GM12878 (cell line): Measurements from ENCODE around the gene DUSP18. TPM values are rescaled to one million over a fixed set of nuclear protein-coding genes. Genes with fewer than 3 reads are reported as not detected.

Experiments
- ATAC-seq: fragments of 200-7000 bp; cut with Tn5 transposase; 3 replicates; pipeline ENCODE4 v1.9.1; 2020; ENCODE audit warnings: mild to moderate bottlenecking, moderate library complexity
- BruUV-seq: library from RNA; stranded (reverse); fragments of 400-500 nt; replicated peaks from 2 replicates; lab custom pipeline; 2021; lab: Mats Ljungman, UMichigan
- CTCF ChIA-PET: fragments of 300-600 bp; sonication (Branson Sonifier 250); formaldehyde crosslinking; extraction: SDS; loops from one replicate; lab custom pipeline; 2021; ENCODE audit warnings: inconsistent platforms; lab: Yijun Ruan, JAX
- POLR2A ChIA-PET: fragments of 350-600 bp; formaldehyde crosslinking; extraction: SDS; loops from one replicate; lab custom pipeline; 2021; ENCODE audit warnings: inconsistent platforms; lab: Charles Lee
- RAD21 ChIA-PET: fragments of 300-600 bp; sonication (Branson Sonifier 250); formaldehyde crosslinking; loops from one replicate; lab custom pipeline; 2023; ENCODE audit warnings: antibody characterized with exemption; ENCODE audit not compliant: unreplicated experiment; lab: Charles Lee
- SMC1A ChIA-PET: fragments of 300-600 bp; sonication (Branson Sonifier 250); formaldehyde crosslinking; loops from one replicate; lab custom pipeline; 2023; ENCODE audit not compliant: unreplicated experiment, uncharacterized antibody; lab: Charles Lee
- DNase-seq: peaks from one replicate; pipeline ENCODE4 v3.0.0-alpha.2; 2011; ENCODE audit warnings: low read depth, low spot score
- FAIRE-seq: peaks from 3 replicates; lab custom pipeline; 2011; peaks lifted over from hg19 to GRCh38; lab: Jason Lieb, UNC
- H2AFZ ChIP-seq: 2 replicates; pipeline ENCODE4 v1.6.0; 2011; ENCODE audit warnings: low read depth, low read length, control low read depth; ENCODE audit not compliant: control insufficient read depth
- H3K27ac ChIP-seq: 2 replicates; pipeline ENCODE4 v1.5.1; 2011; ENCODE audit warnings: control low read depth; ENCODE audit not compliant: control insufficient read depth, insufficient read depth
- H3K27me3 ChIP-seq, 2 experiments: replicated peaks in 1 of 2; 2 replicates each; pipeline versions ENCODE4 v1.6.0 to v1.6.1; 2011; ENCODE audit warnings: low read length in 1 of 2; ENCODE audit not compliant: control insufficient read depth in 2 of 2, insufficient read depth in 2 of 2
- H3K36me3 ChIP-seq, 2 experiments: 2 replicates each; pipeline ENCODE4 v1.5.1; 2011; ENCODE audit warnings: low read length in 1 of 2; ENCODE audit not compliant: control insufficient read depth in 2 of 2, insufficient read depth in 2 of 2
- H3K4me1 ChIP-seq: 2 replicates; pipeline ENCODE4 v1.6.1; 2011; ENCODE audit warnings: mild to moderate bottlenecking, low read length, moderate library complexity, mixed read lengths; ENCODE audit not compliant: control insufficient read depth, insufficient read depth
- H3K4me2 ChIP-seq: 2 replicates; pipeline ENCODE4 v1.6.0; 2011; ENCODE audit warnings: control low read depth; ENCODE audit not compliant: control insufficient read depth, insufficient read depth
- H3K4me3 ChIP-seq: fragments of 200-600 bp; sonication (generic); 2 replicates; pipeline ENCODE4 v1.5.1; 2016
- H3K79me2 ChIP-seq: 2 replicates; pipeline ENCODE4 v1.6.0; 2011; ENCODE audit warnings: low read length; ENCODE audit not compliant: control insufficient read depth, insufficient read depth
- H3K9ac ChIP-seq: 2 replicates; pipeline ENCODE4 v1.8.0; 2011; ENCODE audit warnings: low read length, control low read depth, mixed read lengths; ENCODE audit not compliant: control insufficient read depth, insufficient read depth
- H3K9me3 ChIP-seq: replicated peaks from 3 replicates; pipeline ENCODE4 v1.5.1; 2011; ENCODE audit warnings: mild to moderate bottlenecking, low read length; ENCODE audit not compliant: control insufficient read depth, insufficient read depth
- H4K20me1 ChIP-seq: 2 replicates; pipeline ENCODE4 v1.6.0; 2011; ENCODE audit not compliant: control insufficient read depth, insufficient read depth
- ATF3 ChIP-seq: IDR thresholded peaks from 2 replicates; pipeline ENCODE4 v1.6.1; 2011; ENCODE audit warnings: low read depth, mild to moderate bottlenecking, low read length, moderate library complexity, borderline replicate concordance; ENCODE audit errors: extremely low read depth
- CBFB ChIP-seq: IDR thresholded peaks from 2 replicates; pipeline ENCODE4 v1.6.1; 2016; ENCODE audit warnings: antibody characterized with exemption, low read depth
- CBX5 ChIP-seq: sonication (generic); IDR thresholded peaks from 2 replicates; pipeline ENCODE4 v1.6.1; 2016; ENCODE audit warnings: low read depth, moderate library complexity, mild to moderate bottlenecking, inconsistent platforms
- ESRRA ChIP-seq: IDR thresholded peaks from 2 replicates; pipeline ENCODE4 v1.6.1; 2012; ENCODE audit warnings: mild to moderate bottlenecking, low read length, improper control_type of control experiment
- KAT2A ChIP-seq: conservative IDR thresholded peaks from 2 replicates; pipeline ENCODE4 v1.6.1; 2011; ENCODE audit warnings: low read depth, low read length; ENCODE audit not compliant: control insufficient read depth
- MTA3 ChIP-seq: IDR thresholded peaks from 2 replicates; pipeline ENCODE4 v1.6.1; 2012; ENCODE audit warnings: low read length, inconsistent platforms, borderline replicate concordance
- NR2C2 ChIP-seq: IDR thresholded peaks from 2 replicates; pipeline ENCODE4 v1.6.1; 2011; ENCODE audit warnings: borderline replicate concordance, low read depth; ENCODE audit not compliant: control insufficient read depth, insufficient read length
- ZBTB40 ChIP-seq: fragments of 450-650 bp; IDR thresholded peaks from 2 replicates; pipeline ENCODE4 v1.6.1; 2016; ENCODE audit warnings: mild to moderate bottlenecking, moderate library complexity, borderline replicate concordance
- WGBS: methylation state at CpG from one replicate; pipeline ENCODE4 v1.1.6; 2016; ENCODE audit warnings: low lambda C conversion rate; ENCODE audit not compliant: insufficient replicate concordance, insufficient coverage; ENCODE audit errors: missing lambda C conversion rate; 5-methylcytosine and 5-hydroxymethylcytosine counted together
- in situ Hi-C: fragments of 300-500 bp; cut with MboI; formaldehyde crosslinking; loops from 9 replicates; pipeline ENCODE4 v1.14.3; 2018; ENCODE audit warnings: mixed read lengths
- intact Hi-C: fragments of 100-400 bp; cut with micrococcal nuclease; formaldehyde crosslinking; loops from one replicate; pipeline ENCODE4 v1.14.2; 2022; ENCODE audit not compliant: unreplicated experiment
- polyA plus RNA-seq, 11 experiments: library from polyadenylated mRNA; depleted of rRNA in 4 of 11; unstranded in 6 of 11; stranded (reverse) in 5 of 11; fragments of >200 nt; fragmentation: Nextera tagmentation in 4 of 11; fragmentation: Illumina TruSeq in 1 of 11; extraction: Ambion mirVana in 4 of 11; extraction: Trizol in 1 of 11; gene quantifications; 1 replicate in 1 of 11; 2 replicates in 10 of 11; pipeline versions ENCODE4 v1.2.1 to v1.2.3, GENCODE V29; 2011 to 2016; ENCODE audit warnings: inconsistent platforms in 2 of 11, missing spikeins in 2 of 11, low read depth in 1 of 11
- total RNA-seq, 4 experiments: library from RNA; depleted of rRNA in 3 of 4; stranded (reverse); fragments of >200 nt in 3 of 4; fragmentation: Illumina TruSeq in 1 of 4; extraction: Trizol in 1 of 4; gene quantifications; 2 replicates each; pipeline versions ENCODE4 v1.2.1 to v1.2.3, GENCODE V29; 2013 to 2021

Gene DUSP18
- total and polyA plus RNA-seq, 10 of the 15 experiments (the other 5 are each of a cell fraction or from before 2014, with no cell fraction given), result 1.9 to 11.9 (median 7.7) TPM

- TF ChIP-seq ESRRA (no peak), ZBTB40 (no peak), MTA3 (no peak), CBFB (no peak), ATF3 (no peak), CBX5 (no peak)
Observed at GRCh38 chr22:30687358-30687757, 19.7 kb upstream of the DUSP18 start (continued).

GRCh38 chr22:30685178-30685577, 17.5 kb upstream of the DUSP18 start:
- ATAC-seq (no peak), DNase-seq (no peak), FAIRE-seq (no peak)
- ChIA-PET POLR2A (no interaction called here), CTCF (interaction anchor here (0.8 to 1.0 kb wide), 2 partner anchors 8 to 50 kb away, joined by 3 to 5 read pairs; no protein-coding TSS in a partner anchor), SMC1A (no interaction called here), RAD21 (interaction anchor here (0.9 to 1.0 kb wide), 2 partner anchors 50 to 58 kb away, joined by 3 read pairs; no protein-coding TSS in a partner anchor)
- intact Hi-C loops, result no loop called here
- H2AFZ ChIP-seq, result no peak overlapping the region
- H3K27me3 ChIP-seq, result no peaks in the 10 kb centered on the region
- no peak overlapping the region for H3K9ac ChIP-seq
- in situ Hi-C loops, result no loop called here
- 69% methylated on average over 7 of the region's 7 CpGs for WGBS
- no peaks in the 10 kb centered on the region for H3K9me3 ChIP-seq
- no peaks in the 10 kb centered on the region for H4K20me1 ChIP-seq
- no peaks in the 10 kb centered on the region for H3K4me1 ChIP-seq
- no peak overlapping the region for H3K4me2 ChIP-seq
- no peak overlapping the region for H3K4me3 ChIP-seq
- no TSS peak for BruUV-seq
- TF ChIP-seq NR2C2 (no peak), KAT2A (no peak)
- no peaks in the 10 kb centered on the region for H3K36me3 ChIP-seq
- no peaks in the 10 kb centered on the region for H3K79me2 ChIP-seq
- H3K27ac ChIP-seq, result no peak overlapping the region
